ENCODE results near the gene LRP10. TPM values are rescaled to one million over a fixed set of nuclear protein-coding genes. Genes with fewer than 3 reads are reported as not detected.
A peak's percentile ranks its signal among the peaks of the same experiment; 100 is the strongest.

Gene LRP10
- total RNA-seq, 1 donor from 2014 or later: 83.3 TPM

- ChIA-PET POLR2A (interaction anchor here (1.3 kb wide), 1 partner anchor 9 kb away, joined by 4 read pairs; no protein-coding TSS in a partner anchor), CTCF (no interaction called here)
- no peak for TF ChIP-seq CTCF (IDR thresholded peaks at IDR 0.05)
- H3K27me3 Mint-ChIP-seq: no peaks in the 10 kb centered on the region
- no peak overlapping the region for H3K27ac Mint-ChIP-seq
- no peak for ATAC-seq (ENCODE audit: low read depth)
- H3K36me3 Mint-ChIP-seq (ENCODE audit: low read depth): peaks cover 72% of the 10 kb centered on the region
- DNase-seq: no peak
- H3K4me3 Mint-ChIP-seq: no peak overlapping the region
- H3K9me3 Mint-ChIP-seq: no peaks in the 10 kb centered on the region
- peaks cover 23% of the 10 kb centered on the region for H3K4me1 Mint-ChIP-seq
- intact Hi-C loops (cut with micrococcal nuclease): no loop called here
These were observed 5.5 kb downstream of the LRP10 start for GRCh38 chr14:22877000-22877501.

GRCh38 chr14:22878271-22879246 is 7.0 kb downstream of the LRP10 start:
- ATAC-seq (ENCODE audit: low read depth) (no peak), DNase-seq (no peak)
- intact Hi-C loops (cut with micrococcal nuclease): no loop called here
- no peaks in the 10 kb centered on the region for H3K27me3 Mint-ChIP-seq
- peaks cover 63% of the 10 kb centered on the region for H3K36me3 Mint-ChIP-seq (ENCODE audit: low read depth)
- no peak for TF ChIP-seq CTCF (IDR thresholded peaks at IDR 0.05)
- no peaks in the 10 kb centered on the region for H3K9me3 Mint-ChIP-seq
- no peak overlapping the region for H3K4me3 Mint-ChIP-seq
- H3K4me1 Mint-ChIP-seq: peaks cover 28% of the 10 kb centered on the region
- ChIA-PET CTCF (no interaction called here), POLR2A (interaction anchor here (1.3 to 1.6 kb wide), 3 partner anchors 8 to 112 kb away, joined by 3 to 5 read pairs (median 4); partner anchors contain the start of gene OXA1L)
- H3K27ac Mint-ChIP-seq: peak overlapping the region; percentile 6

- ChIA-PET POLR2A (interaction anchor here (0.9 to 9.4 kb wide), 8 partner anchors 10 to 293 kb away, joined by 3 to 140 read pairs (median 4); partner anchors contain the start of genes DAD1, LRP10, OXA1L and PRMT5), CTCF (interaction anchor here (0.9 to 8.6 kb wide), 5 partner anchors 10 to 312 kb away, joined by 3 to 103 read pairs (median 7); partner anchors contain the start of gene LRP10)
- TF ChIP-seq CTCF (IDR thresholded peaks at IDR 0.05): no peak
- Mint-ChIP-seq H3K4me1 (peaks cover 49% of the 10 kb centered on the region), H3K4me3 (no peak overlapping the region), H3K36me3 (ENCODE audit: low read depth) (peaks cover 31% of the 10 kb centered on the region), H3K27me3 (no peaks in the 10 kb centered on the region), H3K27ac (peak overlapping the region; percentile 1), H3K9me3 (no peaks in the 10 kb centered on the region)
- intact Hi-C loops (cut with micrococcal nuclease): loop anchor here (10.0 kb wide), 1 partner anchor 497 kb away; no protein-coding TSS in a partner anchor
- DNase-seq: no peak
- ATAC-seq (ENCODE audit: low read depth): no peak
These were observed 10.5 kb downstream of the LRP10 start for GRCh38 chr14:22882064-22882463.

GRCh38 chr14:22882529-22883172 is 11.1 kb downstream of the LRP10 start:
- DNase-seq (no peak), ATAC-seq (ENCODE audit: low read depth) (no peak)
- Mint-ChIP-seq H3K4me3 (peak overlapping the region; percentile 7), H3K27me3 (no peaks in the 10 kb centered on the region), H3K36me3 (ENCODE audit: low read depth) (peaks cover 28% of the 10 kb centered on the region), H3K9me3 (no peaks in the 10 kb centered on the region), H3K27ac (no peak overlapping the region), H3K4me1 (peaks cover 55% of the 10 kb centered on the region)
- CTCF ChIA-PET: interaction anchor here (0.9 to 8.6 kb wide), 5 partner anchors 10 to 312 kb away, joined by 3 to 103 read pairs (median 7); partner anchors contain the start of gene LRP10
- intact Hi-C loops (cut with micrococcal nuclease): loop anchor here (10.0 kb wide), 1 partner anchor 498 kb away; no protein-coding TSS in a partner anchor
- POLR2A ChIA-PET: interaction anchor here (0.6 to 9.4 kb wide), 10 partner anchors 11 to 1798 kb away, joined by 3 to 140 read pairs (median 4); partner anchors contain the start of genes DAD1, LRP10, OXA1L and PRMT5
- TF ChIP-seq CTCF (IDR thresholded peaks at IDR 0.05): no peak

Measured in activated B cell treated with CpG ODN at 0.5 μM for 24 hours (primary cell).